Activated CD4-positive, alpha-beta T cell treated with anti-CD3 and anti-CD28 coated beads, Interleukin-2, Interleukin-6, amounts not matched to agents 100 ng/mL and 50 ng/mL, durations not matched to agents 16 hours and 8 hours (primary cell): ENCODE results near the gene BFSP2.
A peak's percentile ranks its signal among the peaks of the same experiment; 100 is the strongest.
"Not testable (repeated sequence)": the region's sequence is repeated elsewhere in the genome, so short reads cannot be mapped to it uniquely, and the experiment has no call there.

ENCODE experiments used
- DNase-seq: peaks from one replicate; pipeline ENCODE4 v3.0.0-alpha.2; 2020

The BFSP2 gene

GRCh38 chr3:133487920-133488540 lies 88.2 kb downstream of the BFSP2 start:
- DNase-seq = peak; percentile 60

GRCh38 chr3:133488785-133489367 lies 89.0 kb downstream of the BFSP2 start:
- DNase-seq = no peak

- no peak for DNase-seq
Observed at GRCh38 chr3:133489466-133490085, 89.7 kb downstream of the BFSP2 start.

- DNase-seq = peak; percentile 51
Observed at GRCh38 chr3:133490468-133491351, 90.9 kb downstream of the BFSP2 start.

GRCh38 chr3:133491481-133492059 lies 91.7 kb downstream of the BFSP2 start:
- no peak for DNase-seq

- no peak for DNase-seq
Observed at GRCh38 chr3:133492159-133492741, 92.4 kb downstream of the BFSP2 start.

- DNase-seq = no peak
Observed at GRCh38 chr3:133494469-133494868, 94.6 kb downstream of the BFSP2 start.

GRCh38 chr3:133502542-133502941 lies 102.7 kb downstream of the BFSP2 start:
- DNase-seq = not testable (repeated sequence)

- no peak for DNase-seq
Observed at GRCh38 chr3:133503409-133503808, 103.6 kb downstream of the BFSP2 start.

- no peak for DNase-seq
Observed at GRCh38 chr3:133504736-133505135, 104.9 kb downstream of the BFSP2 start.

GRCh38 chr3:133505813-133506212 lies 106.0 kb downstream of the BFSP2 start:
- no peak for DNase-seq

- DNase-seq = peak; percentile 69
Observed at GRCh38 chr3:133506215-133506901, 106.5 kb downstream of the BFSP2 start.

- DNase-seq = no peak
Observed at GRCh38 chr3:133509488-133509887, 109.6 kb downstream of the BFSP2 start.

GRCh38 chr3:133512416-133513089 lies 112.7 kb downstream of the BFSP2 start:
- no peak for DNase-seq

GRCh38 chr3:133514418-133514817 lies 114.6 kb downstream of the BFSP2 start:
- DNase-seq = no peak

- DNase-seq = no peak
Observed at GRCh38 chr3:133515127-133515526, 115.3 kb downstream of the BFSP2 start.

- no peak for DNase-seq
Observed at GRCh38 chr3:133520286-133520685, 120.4 kb downstream of the BFSP2 start.

GRCh38 chr3:133520938-133521337 lies 121.1 kb downstream of the BFSP2 start:
- DNase-seq = not testable (repeated sequence)

- no peak for DNase-seq
Observed at GRCh38 chr3:133521946-133522345, 122.1 kb downstream of the BFSP2 start.

GRCh38 chr3:133523758-133524157 lies 123.9 kb downstream of the BFSP2 start:
- DNase-seq = not testable (repeated sequence)
